ENCODE measurements around the gene H1-8.

Gene H1-8

DNA sequence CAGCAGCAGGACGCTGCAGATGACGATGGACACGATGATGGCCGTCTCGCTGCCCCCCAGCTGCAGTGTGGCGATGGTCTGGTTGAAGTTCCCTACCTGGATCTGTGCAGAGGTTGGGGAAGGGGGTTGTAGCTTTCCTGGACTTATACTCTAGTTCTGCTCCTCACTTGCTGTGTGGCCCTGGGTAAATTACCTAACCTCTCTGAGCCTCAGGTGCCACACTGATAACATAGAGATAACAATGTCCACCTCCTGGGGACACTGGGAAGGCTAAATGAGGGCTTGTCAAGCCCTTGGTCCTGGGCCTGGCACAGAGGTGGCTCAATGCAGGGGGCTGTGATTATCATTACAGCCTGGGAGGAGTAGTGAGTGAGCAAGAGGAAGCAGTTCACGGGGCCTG is 26.9 kb downstream of the H1-8 start:
- TF ChIP-seq CTCF (IDR thresholded peaks at IDR 0.05; ENCODE audit: borderline replicate concordance, insufficient read depth, low read depth, low read length), result no peak
- H3K4me3 ChIP-seq (ENCODE audit: low read depth, low read length), result no peak overlapping the region

GRCh38 chr3:129571605-129572547 is 28.9 kb downstream of the H1-8 start:
- no peak for TF ChIP-seq CTCF (IDR thresholded peaks at IDR 0.05; ENCODE audit: borderline replicate concordance, insufficient read depth, low read depth, low read length)
- no peak overlapping the region for H3K4me3 ChIP-seq (ENCODE audit: low read depth, low read length)

DNA sequence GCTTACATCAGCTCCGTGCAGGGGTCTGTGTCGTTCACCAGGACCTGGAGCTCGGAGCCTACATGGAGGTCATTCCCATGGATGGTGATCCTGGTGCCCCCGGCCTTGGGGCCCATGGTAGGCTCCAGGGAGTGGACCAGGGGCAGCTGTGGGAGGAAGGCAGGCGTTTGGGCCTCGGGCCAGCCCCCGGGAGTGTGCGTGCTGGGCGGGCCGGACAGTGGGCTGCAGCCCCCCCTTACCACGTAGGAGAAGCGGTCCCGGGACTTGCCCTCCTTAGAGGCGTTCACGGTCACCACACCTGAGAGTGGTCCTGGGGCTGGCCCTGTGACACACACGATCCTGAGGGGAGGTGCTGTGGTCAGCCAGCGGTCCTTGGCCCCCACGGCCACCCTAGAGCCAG is 29.6 kb downstream of the H1-8 start:
- no peak for TF ChIP-seq CTCF (IDR thresholded peaks at IDR 0.05; ENCODE audit: borderline replicate concordance, insufficient read depth, low read depth, low read length)
- H3K4me3 ChIP-seq (ENCODE audit: low read depth, low read length), result no peak overlapping the region

GRCh38 chr3:129573493-129573892 is 30.5 kb downstream of the H1-8 start:
- no peak for TF ChIP-seq CTCF (IDR thresholded peaks at IDR 0.05; ENCODE audit: borderline replicate concordance, insufficient read depth, low read depth, low read length)
- H3K4me3 ChIP-seq (ENCODE audit: low read depth, low read length), result no peak overlapping the region

DNA sequence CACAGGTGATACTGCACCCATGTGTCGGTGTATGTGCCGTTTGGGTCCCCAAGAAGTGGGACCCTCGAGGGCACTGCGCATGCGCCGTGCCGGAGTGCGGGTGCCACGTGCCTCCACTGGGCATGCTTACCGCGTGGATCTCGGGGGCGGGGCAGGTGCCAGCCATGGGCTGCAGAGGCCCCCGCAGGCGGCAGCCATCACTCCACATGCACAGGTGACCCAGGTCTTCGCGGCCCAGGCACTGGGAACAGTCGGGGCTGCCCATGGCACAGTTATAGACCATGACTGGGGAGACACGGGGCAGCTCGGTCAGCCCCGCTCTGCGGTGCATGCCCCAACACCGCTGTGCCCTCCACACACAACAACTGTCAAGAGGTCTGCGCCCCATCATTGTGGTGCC is 31.2 kb downstream of the H1-8 start:
- H3K4me3 ChIP-seq (ENCODE audit: low read depth, low read length), result no peak overlapping the region
- TF ChIP-seq CTCF (IDR thresholded peaks at IDR 0.05; ENCODE audit: borderline replicate concordance, insufficient read depth, low read depth, low read length), result no peak

DNA sequence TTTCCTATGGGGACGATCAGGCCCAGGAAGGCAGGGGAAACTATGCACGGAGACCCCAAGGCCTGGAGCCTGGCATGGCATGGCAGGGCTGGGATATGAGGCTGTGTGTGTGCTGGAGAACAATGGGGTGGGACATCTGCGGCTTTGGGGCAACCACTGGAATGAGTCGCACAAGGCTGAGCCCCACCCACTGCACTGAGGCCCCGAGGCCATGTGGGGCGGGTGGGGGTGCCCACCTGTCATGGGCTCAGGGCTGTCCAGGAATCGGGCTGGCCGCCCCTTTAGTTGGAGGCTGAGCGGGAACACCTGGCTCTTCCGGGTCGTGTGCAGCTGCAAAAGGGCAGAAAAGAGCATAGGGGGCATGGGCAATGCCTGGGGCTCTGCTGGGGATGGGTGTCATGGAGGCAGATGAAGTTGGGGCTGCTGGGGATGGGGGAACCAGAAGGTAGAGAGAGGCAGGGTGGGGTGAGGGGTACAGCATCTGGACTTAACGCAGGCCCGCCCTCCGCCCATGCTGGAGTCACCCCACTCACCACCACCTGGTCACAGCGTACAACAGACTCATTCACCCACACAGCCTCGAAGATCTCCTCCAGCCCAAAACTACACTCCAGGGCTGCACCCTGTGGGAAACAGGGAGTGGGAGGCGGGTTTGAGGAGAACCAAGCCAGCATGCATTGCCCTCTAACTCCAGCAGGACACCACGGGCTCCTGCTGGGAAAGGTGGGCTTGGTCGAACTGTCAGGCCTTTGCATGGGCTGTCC is 32.4 kb downstream of the H1-8 start:
- TF ChIP-seq CTCF (IDR thresholded peaks at IDR 0.05; ENCODE audit: borderline replicate concordance, insufficient read depth, low read depth, low read length), result no peak
- no peak overlapping the region for H3K4me3 ChIP-seq (ENCODE audit: low read depth, low read length)

All from GM12875 (cell line).